Left ventricle myocardium inferior (tissue), 1 donor: Measurements from ENCODE around the gene SOX6. TPM values are rescaled to one million over a fixed set of nuclear protein-coding genes. Genes with fewer than 3 reads are reported as not detected.

ENCODE experiments used
- DNase-seq: peaks from one replicate; pipeline ENCODE4 v3.0.0-alpha.2; 2020
- H3K27ac ChIP-seq: fragments of 200-600 bp; replicated peaks from 2 replicates; pipeline ENCODE4 v1.8.0; 2021
- H3K27me3 ChIP-seq: fragments of 200-600 bp; 2 replicates; pipeline ENCODE4 v1.8.0; 2021; ENCODE audit warnings: low read depth
- H3K36me3 ChIP-seq: fragments of 200-600 bp; 2 replicates; pipeline ENCODE4 v1.8.0; 2021
- H3K4me1 ChIP-seq: fragments of 200-600 bp; 2 replicates; pipeline ENCODE4 v1.8.0; 2021
- H3K4me3 ChIP-seq: fragments of 200-600 bp; 2 replicates; pipeline ENCODE4 v1.8.0; 2021; ENCODE audit warnings: mild to moderate bottlenecking, moderate library complexity
- H3K9me3 ChIP-seq: fragments of 200-600 bp; replicated peaks from 2 replicates; pipeline ENCODE4 v1.8.0; 2021
- CTCF ChIP-seq: fragments of 200-600 bp; IDR thresholded peaks from 2 replicates; pipeline ENCODE4 v1.8.0; 2021; ENCODE audit warnings: antibody characterized with exemption, mild to moderate bottlenecking, borderline replicate concordance
- intact Hi-C: fragments of 100-400 bp; cut with micrococcal nuclease; formaldehyde crosslinking; loops from one replicate; pipeline ENCODE4 v1.11.0; 2022
- total RNA-seq: library from RNA; stranded (reverse); fragmentation: NEBNext Ultra II Directional; extraction: Animal tissue kit (Norgen Biotek cat#: 25700); gene quantifications from one replicate; pipeline ENCODE4 v1.2.1, GENCODE V29; 2021
- donor health status: DM: no; HTN: yes; CAD: no; lungs with severe emphysema.

Gene SOX6
- total RNA-seq, 1 donor from 2014 or later: 20.2 TPM

- DNase-seq: no peak
- H3K27ac ChIP-seq: no peak overlapping the region
- TF ChIP-seq CTCF: no peak
- H3K4me1 ChIP-seq: peaks cover 3% of the 10 kb centered on the region
- intact Hi-C loops: no loop called here
- H3K36me3 ChIP-seq: peaks cover 5% of the 10 kb centered on the region
- H3K27me3 ChIP-seq: no peaks in the 10 kb centered on the region
- H3K9me3 ChIP-seq: no peaks in the 10 kb centered on the region
- H3K4me3 ChIP-seq: no peak overlapping the region
Measured at GRCh38 chr11:15981292-15981691, 375.1 kb downstream of the SOX6 start.

DNA sequence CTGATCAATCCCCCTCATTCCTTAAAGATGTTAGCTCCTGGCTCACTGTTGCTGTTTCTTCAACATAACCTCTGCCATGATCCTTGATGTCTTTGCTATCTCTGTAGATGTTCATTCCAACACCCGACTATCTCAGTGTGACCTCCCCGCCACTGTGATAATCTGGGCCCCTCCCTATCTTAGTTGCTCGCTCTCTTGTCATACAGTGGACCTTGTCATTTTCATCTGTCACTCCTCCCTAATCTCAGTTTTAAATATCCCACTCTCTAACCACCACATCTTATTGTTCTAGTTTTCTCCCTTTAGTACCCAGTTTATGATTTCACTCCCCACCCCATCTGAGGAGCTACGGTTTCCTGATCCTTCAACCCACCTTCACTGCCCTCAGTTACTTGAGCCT, 379.2 kb downstream of the SOX6 start:
- Histone ChIP-seq H3K4me3 (no peak overlapping the region), H3K36me3 (no peaks in the 10 kb centered on the region), H3K4me1 (peaks cover 3% of the 10 kb centered on the region), H3K27me3 (no peaks in the 10 kb centered on the region), H3K9me3 (no peaks in the 10 kb centered on the region), H3K27ac (no peak overlapping the region)
- intact Hi-C loops: no loop called here
- no peak for DNase-seq
- no peak for TF ChIP-seq CTCF

- Histone ChIP-seq H3K4me3 (no peak overlapping the region), H3K27ac (no peak overlapping the region), H3K36me3 (no peaks in the 10 kb centered on the region), H3K27me3 (no peaks in the 10 kb centered on the region), H3K9me3 (no peaks in the 10 kb centered on the region), H3K4me1 (peaks cover 3% of the 10 kb centered on the region)
- no peak for TF ChIP-seq CTCF
- no peak for DNase-seq
- intact Hi-C loops: no loop called here
Measured at GRCh38 chr11:15976433-15977045, 379.8 kb downstream of the SOX6 start.

DNA sequence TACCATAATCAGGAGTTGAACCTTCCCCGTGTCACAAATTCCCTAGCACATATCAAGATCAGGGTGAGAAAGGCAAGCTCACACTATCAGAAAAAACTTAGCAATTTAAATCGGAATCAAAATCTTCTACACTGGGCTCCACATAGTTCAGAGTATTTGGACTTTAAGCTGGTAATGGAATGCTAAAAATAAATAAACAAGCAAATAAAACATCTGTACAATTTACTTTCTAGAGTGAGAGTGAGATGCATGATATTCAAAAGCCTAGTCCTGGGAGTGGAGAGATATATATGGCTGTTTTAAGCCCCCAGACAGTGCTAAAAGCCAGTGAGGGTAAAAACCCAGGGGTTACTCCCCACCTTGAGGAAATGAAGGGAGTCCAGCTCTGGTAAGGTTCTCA, 380.6 kb downstream of the SOX6 start:
- intact Hi-C loops: no loop called here
- peaks cover 10% of the 10 kb centered on the region for H3K4me1 ChIP-seq
- H3K4me3 ChIP-seq: no peak overlapping the region
- no peaks in the 10 kb centered on the region for H3K36me3 ChIP-seq
- H3K27ac ChIP-seq: no peak overlapping the region
- H3K9me3 ChIP-seq: no peaks in the 10 kb centered on the region
- TF ChIP-seq CTCF: no peak
- H3K27me3 ChIP-seq: no peaks in the 10 kb centered on the region
- no peak for DNase-seq

GRCh38 chr11:15972838-15973237, 383.5 kb downstream of the SOX6 start:
- Histone ChIP-seq H3K4me3 (no peak overlapping the region), H3K4me1 (peaks cover 39% of the 10 kb centered on the region), H3K9me3 (no peaks in the 10 kb centered on the region), H3K27ac (no peak overlapping the region), H3K27me3 (no peaks in the 10 kb centered on the region), H3K36me3 (no peaks in the 10 kb centered on the region)
- TF ChIP-seq CTCF: no peak
- DNase-seq: no peak
- intact Hi-C loops: no loop called here
